K562 (cell line): ENCODE measurements around the gene FAAP24.
"Not testable (repeated sequence)": the region's sequence is repeated elsewhere in the genome, so short reads cannot be mapped to it uniquely, and the experiment has no call there.

ENCODE experiments used
- CBX3 ChIP-seq, 2 experiments: IDR thresholded peaks; 1 replicate in 1 of 2; 2 replicates in 1 of 2; pipeline ENCODE4 v1.6.1; 2012; ENCODE audit warnings: inconsistent platforms in 2 of 2, low read length in 2 of 2, borderline replicate concordance in 1 of 2, control low read depth in 1 of 2
- CREB5 ChIP-seq: fragments of 250-450 bp; sonication (Bioruptor Pico); IDR thresholded peaks from 2 replicates; pipeline ENCODE4 v1.5.0; 2020; ENCODE audit warnings: mild to moderate bottlenecking
- CTCF ChIP-seq, 3 experiments: IDR thresholded peaks in 2 of 3; conservative IDR thresholded peaks in 1 of 3; 2 replicates each; pipeline ENCODE4 v1.5.1; 2011 to 2012; ENCODE audit warnings: low read length in 3 of 3, mild to moderate bottlenecking in 3 of 3, control low read depth in 2 of 3, improper control_type of control experiment in 1 of 3, inconsistent platforms in 1 of 3, low read depth in 1 of 3, mixed read lengths in 1 of 3, moderate library complexity in 1 of 3; ENCODE audit not compliant: insufficient read depth in 2 of 3
- E2F5 ChIP-seq: sonication (generic); formaldehyde crosslinking; IDR thresholded peaks from 2 replicates; pipeline ENCODE4 v1.8.0; 2022; ENCODE audit warnings: mild to moderate bottlenecking, missing genetic modification reagents
- FOS ChIP-seq: IDR thresholded peaks from 3 replicates; pipeline ENCODE4 v1.6.1; 2011; ENCODE audit not compliant: insufficient read length; ENCODE audit errors: extremely low read depth
- JUND ChIP-seq, 2 experiments: IDR thresholded peaks; 2 replicates in 1 of 2; 3 replicates in 1 of 2; pipeline ENCODE4 v1.6.1; 2011; ENCODE audit warnings: borderline replicate concordance in 2 of 2, low read depth in 2 of 2, low read length in 2 of 2, improper control_type of control experiment in 1 of 2, missing biosample characterization in 1 of 2, missing genetic modification characterization in 1 of 2, missing genetic modification reagents in 1 of 2
- MAFK ChIP-seq: IDR thresholded peaks from 2 replicates; pipeline ENCODE4 v1.6.1; 2011; ENCODE audit warnings: low read length, improper control_type of control experiment
- MAX ChIP-seq: sonication (generic); formaldehyde crosslinking; IDR thresholded peaks from 2 replicates; pipeline ENCODE4 v1.9.0; 2022; ENCODE audit warnings: mild to moderate bottlenecking, missing genetic modification reagents
- POLR2A ChIP-seq: fragments of 450-650 bp; conservative IDR thresholded peaks from 2 replicates; pipeline ENCODE4 v1.6.1; 2016
- POLR2AphosphoS5 ChIP-seq: IDR thresholded peaks from 2 replicates; pipeline ENCODE4 v1.6.1; 2011; ENCODE audit warnings: mild to moderate bottlenecking, low read depth, low read length, moderate library complexity; ENCODE audit not compliant: control insufficient read depth, insufficient read depth
- SREBF2 ChIP-seq: sonication (generic); formaldehyde crosslinking; IDR thresholded peaks from 2 replicates; pipeline ENCODE4 v1.4.0; 2020; ENCODE audit warnings: mild to moderate bottlenecking, missing genetic modification reagents
- TAF1 ChIP-seq: IDR thresholded peaks from 2 replicates; pipeline ENCODE4 v1.6.1; 2011; ENCODE audit warnings: mild to moderate bottlenecking, low read length, moderate library complexity; ENCODE audit not compliant: insufficient read depth, control insufficient read depth, severe bottlenecking; ENCODE audit errors: extremely low read depth

- not testable (repeated sequence) for TF ChIP-seq POLR2A; CREB5 (CRISPR knock-in tag); MAFK; CTCF (IDR thresholded peaks at IDR 0.05 in 2 of 3, conservative IDR thresholded peaks at IDR 0.05 in 1 of 3; ENCODE audit: insufficient read depth in 2 of 3, low read depth in 1 of 3, low read length in 3 of 3); MAX (CRISPR knock-in tag); SREBF2 (CRISPR knock-in tag); CBX3 (IDR thresholded peaks at IDR 0.05; ENCODE audit: borderline replicate concordance in 1 of 2, low read length in 2 of 2); POLR2AphosphoS5; E2F5 (CRISPR knock-in tag); TAF1
- peak; percentile 75 for TF ChIP-seq JUND (IDR thresholded peaks at IDR 0.05; ENCODE audit: borderline replicate concordance, low read depth, low read length)
- TF ChIP-seq JUND (tag; IDR thresholded peaks at IDR 0.05; ENCODE audit: borderline replicate concordance, low read depth, low read length), result peak; percentile 72; the same call in 2 of the 3 replicates
- TF ChIP-seq FOS, result peak; percentile 19
These were observed 25.0 kb downstream of the FAAP24 start for GRCh38 chr19:32997061-32997464.
